Activated T-cell treated with anti-CD3 and anti-CD28 coated beads, Interleukin-2, amount 50 U/mL, for 4 hours (primary cell): ENCODE measurements around the gene RFX1. TPM values are rescaled to one million over a fixed set of nuclear protein-coding genes. Genes with fewer than 3 reads are reported as not detected.
"Not testable (repeated sequence)": the region's sequence is repeated elsewhere in the genome, so short reads cannot be mapped to it uniquely, and the experiment has no call there.

Source experiments
- ATAC-seq, 2 donors: fragments of 200-7000 bp; cut with Tn5 transposase; one replicate each; pipeline ENCODE4 v1.10.0; 2021
- DNase-seq: peaks from one replicate; pipeline ENCODE4 v3.0.0-alpha.2; 2020
- H3K27me3 Mint-ChIP-seq: one replicate; pipeline ENCODE4 v1.8.0; 2021; ENCODE audit warnings: low read depth, mixed read lengths
- H3K36me3 Mint-ChIP-seq: one replicate; pipeline ENCODE4 v1.8.0; 2022; ENCODE audit warnings: mixed read lengths; ENCODE audit not compliant: insufficient read depth
- H3K4me1 Mint-ChIP-seq: one replicate; pipeline ENCODE4 v1.8.0; 2021; ENCODE audit warnings: low read depth, mixed read lengths
- H3K4me3 Mint-ChIP-seq: one replicate; pipeline ENCODE4 v1.8.0; 2021; ENCODE audit warnings: mild to moderate bottlenecking, moderate library complexity, mixed read lengths
- H3K9me3 Mint-ChIP-seq: one replicate; pipeline ENCODE4 v1.8.0; 2021; ENCODE audit warnings: mixed read lengths
- total RNA-seq, 3 donors: library from RNA; stranded (reverse); gene quantifications; one replicate each; pipeline ENCODE4 v1.2.1, GENCODE V29; 2021

The RFX1 gene
- total RNA-seq, 3 donors from 2014 or later = 11.3 to 13.8 (median 12.3) TPM

DNA sequence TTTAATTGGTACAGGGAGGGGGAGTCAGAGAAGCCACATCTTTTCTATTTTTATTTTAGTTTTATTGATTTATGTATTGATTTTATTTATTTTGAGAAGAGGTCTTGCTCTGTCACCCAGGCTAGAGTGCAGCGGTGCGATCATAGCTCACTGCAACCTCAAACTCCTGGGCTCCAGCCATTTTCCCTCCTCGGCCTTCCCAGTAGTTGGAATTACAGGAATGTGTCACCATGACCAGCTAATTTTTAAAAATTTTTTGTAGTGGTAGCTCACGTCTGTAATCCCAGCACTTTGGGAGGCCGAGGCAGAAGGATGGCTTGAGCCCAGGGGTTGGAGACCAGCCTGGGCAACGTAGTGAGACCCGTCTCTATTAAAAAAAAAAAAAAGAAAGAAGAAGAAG, 29.6 kb upstream of the RFX1 start:
- Mint-ChIP-seq H3K4me3 (no peak overlapping the region), H3K4me1 (peaks cover 29% of the 10 kb centered on the region), H3K27me3 (no peaks in the 10 kb centered on the region), H3K36me3 (peaks cover 13% of the 10 kb centered on the region), H3K9me3 (no peaks in the 10 kb centered on the region)
- ATAC-seq (no peak), DNase-seq (no peak)

DNA sequence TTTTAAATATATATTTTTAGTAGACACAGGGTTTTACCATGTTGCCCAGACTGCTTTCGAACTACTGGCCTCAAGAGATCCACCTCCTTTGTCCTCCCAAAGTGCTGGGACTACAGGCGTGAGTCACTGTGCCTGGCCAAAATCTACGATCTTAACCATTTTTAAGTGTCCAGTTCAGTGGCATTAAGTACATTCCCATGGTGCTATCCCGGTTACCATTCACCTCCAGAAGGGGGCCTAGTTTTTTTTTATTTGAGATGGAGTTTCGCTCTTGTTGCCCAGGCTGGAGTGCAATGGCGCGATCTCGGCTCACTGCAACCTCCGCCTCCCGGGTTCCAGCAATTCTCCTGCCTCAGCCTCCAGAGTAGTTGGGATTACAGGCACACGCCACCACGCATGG, 29.0 kb upstream of the RFX1 start:
- not testable (repeated sequence) for ATAC-seq, H3K27me3 Mint-ChIP-seq, DNase-seq, H3K9me3 Mint-ChIP-seq, H3K4me3 Mint-ChIP-seq
- peaks cover 34% of the 10 kb centered on the region for H3K4me1 Mint-ChIP-seq
- H3K36me3 Mint-ChIP-seq = peaks cover 13% of the 10 kb centered on the region

DNA sequence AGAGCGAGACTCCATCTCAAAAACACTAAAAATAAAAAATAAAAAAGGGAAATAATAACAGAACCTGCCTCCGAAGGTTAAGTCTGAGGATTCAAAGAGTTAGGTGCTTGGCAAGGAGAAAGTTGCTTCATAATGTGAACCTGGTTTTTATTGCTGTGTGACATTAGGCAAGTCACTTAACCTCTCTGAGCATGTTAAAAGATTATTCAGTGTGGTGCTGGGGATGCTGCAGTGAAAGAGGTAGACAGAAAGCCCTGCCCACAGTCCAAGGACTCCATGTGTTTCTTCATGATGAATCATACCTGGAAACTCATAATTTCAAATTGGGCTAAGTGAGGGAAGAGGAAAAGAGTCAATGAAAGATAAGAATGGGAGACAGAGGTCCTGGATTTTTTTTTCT, 27.8 kb upstream of the RFX1 start:
- H3K4me3 Mint-ChIP-seq = peak overlapping the region; percentile 22
- H3K4me1 Mint-ChIP-seq = peaks cover 36% of the 10 kb centered on the region
- ATAC-seq (no peak), DNase-seq (no peak)
- no peaks in the 10 kb centered on the region for H3K27me3 Mint-ChIP-seq
- no peaks in the 10 kb centered on the region for H3K9me3 Mint-ChIP-seq
- peaks cover 13% of the 10 kb centered on the region for H3K36me3 Mint-ChIP-seq

DNA sequence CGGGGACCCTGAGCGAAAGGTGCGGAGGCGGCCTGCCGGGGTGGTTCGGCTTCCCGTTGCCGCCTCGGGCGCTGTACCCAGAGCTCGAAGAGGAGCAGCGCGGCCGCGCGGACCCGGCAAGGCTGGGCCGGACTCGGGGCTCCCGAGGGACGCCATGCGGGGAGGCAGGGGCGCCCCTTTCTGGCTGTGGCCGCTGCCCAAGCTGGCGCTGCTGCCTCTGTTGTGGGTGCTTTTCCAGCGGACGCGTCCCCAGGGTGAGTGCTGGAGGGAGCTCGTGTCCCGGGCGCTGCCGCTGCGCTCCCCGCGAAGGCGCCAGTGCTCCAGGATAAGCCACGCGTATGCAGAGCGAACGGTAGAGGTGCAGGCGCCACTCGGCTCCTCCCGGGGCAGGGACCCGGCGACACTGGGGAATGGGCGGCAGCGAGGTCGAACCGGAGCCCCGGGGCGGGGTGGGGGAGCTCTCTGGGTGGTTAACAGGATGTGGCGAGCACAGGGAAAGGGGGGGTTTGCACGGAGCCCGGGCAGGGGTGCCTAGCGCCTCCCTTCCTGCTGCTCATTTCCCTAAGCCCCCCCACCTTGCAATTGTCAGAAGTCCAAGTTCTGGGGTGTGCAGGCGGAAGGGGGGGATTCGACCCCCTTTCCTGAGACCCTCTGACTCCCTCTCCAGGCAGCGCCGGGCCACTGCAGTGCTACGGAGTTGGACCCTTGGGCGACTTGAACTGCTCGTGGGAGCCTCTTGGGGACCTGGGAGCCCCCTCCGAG, 25.8 kb upstream of the RFX1 start, which contains the start of gene IL27RA:
TSS of gene IL27RA (plus strand) at position 44 of the 762 bp plus-strand sequence. CDS start at position 155, 111 bp downstream.
- peaks cover 5% of the 10 kb centered on the region for H3K36me3 Mint-ChIP-seq
- H3K27me3 Mint-ChIP-seq = no peaks in the 10 kb centered on the region
- H3K4me3 Mint-ChIP-seq = peak within 1 kb of the TSS; percentile 93
- peak; percentile 66 for DNase-seq
- H3K9me3 Mint-ChIP-seq = no peaks in the 10 kb centered on the region
- H3K4me1 Mint-ChIP-seq = peaks cover 31% of the 10 kb centered on the region
- peak; percentile 79 to 84 for ATAC-seq

DNA sequence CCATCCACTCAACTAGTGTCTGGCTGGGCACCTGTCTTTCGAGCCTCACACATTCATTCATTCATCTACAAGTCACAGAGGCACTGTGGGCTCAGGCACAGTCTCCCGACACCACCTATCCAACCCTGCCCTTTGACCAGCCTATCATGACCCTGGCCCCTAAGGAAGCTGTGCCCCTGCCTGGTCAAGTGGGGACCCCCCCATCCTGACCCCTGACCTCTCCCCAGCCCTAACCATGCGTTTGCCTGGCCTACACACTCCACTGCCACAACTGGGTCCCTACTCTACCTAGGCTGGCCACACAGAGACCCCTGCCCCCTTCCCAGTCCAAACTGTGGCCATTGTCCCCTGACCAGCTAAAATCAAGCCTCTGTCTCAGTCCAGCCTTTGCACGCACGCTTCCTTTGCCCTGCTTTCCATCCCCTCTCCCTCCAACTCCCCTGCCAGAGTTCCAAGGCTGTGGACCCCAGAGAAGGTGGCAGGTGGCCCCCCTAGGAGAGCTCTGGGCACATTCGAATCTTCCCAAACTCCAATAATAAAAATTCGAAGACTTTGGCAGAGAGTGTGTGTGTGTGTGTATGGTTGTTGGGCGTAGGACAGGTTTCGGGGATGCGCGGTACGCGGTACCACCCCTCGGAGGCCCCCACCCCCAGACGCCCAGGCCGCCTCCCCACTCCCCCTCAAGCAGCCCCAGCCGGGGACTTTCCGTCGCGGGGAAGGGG, 25.0 kb upstream of the RFX1 start:
- ATAC-seq (no peak), DNase-seq (peak; percentile 84)
- H3K4me3 Mint-ChIP-seq = peak overlapping the region; percentile 93
- H3K36me3 Mint-ChIP-seq = peaks cover 4% of the 10 kb centered on the region
- peaks cover 33% of the 10 kb centered on the region for H3K4me1 Mint-ChIP-seq
- H3K9me3 Mint-ChIP-seq = no peaks in the 10 kb centered on the region
- H3K27me3 Mint-ChIP-seq = no peaks in the 10 kb centered on the region

DNA sequence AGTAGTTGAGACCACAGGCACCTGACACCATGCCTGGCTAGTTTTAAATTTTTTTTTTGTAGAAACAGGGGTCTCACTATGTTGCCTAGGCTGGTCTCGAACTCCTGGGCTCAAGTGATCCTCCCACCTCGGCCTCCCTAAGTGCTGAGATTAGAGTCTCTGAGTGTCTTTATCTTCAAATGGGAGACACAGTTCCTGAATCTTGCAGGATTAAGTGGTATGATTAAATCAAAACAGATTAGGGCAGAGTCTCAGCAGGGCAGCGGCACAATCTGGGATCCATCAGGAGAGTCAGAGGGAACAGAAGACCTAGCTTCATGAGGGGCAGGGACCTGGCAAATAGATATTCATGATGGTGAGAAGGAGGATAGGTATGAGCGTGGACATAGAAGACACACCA, 22.8 kb upstream of the RFX1 start:
- ATAC-seq (no peak), DNase-seq (no peak)
- H3K36me3 Mint-ChIP-seq = peaks cover under 1% of the 10 kb centered on the region
- peaks cover 29% of the 10 kb centered on the region for H3K4me1 Mint-ChIP-seq
- H3K4me3 Mint-ChIP-seq = no peak overlapping the region
- no peaks in the 10 kb centered on the region for H3K9me3 Mint-ChIP-seq
- H3K27me3 Mint-ChIP-seq = no peaks in the 10 kb centered on the region

DNA sequence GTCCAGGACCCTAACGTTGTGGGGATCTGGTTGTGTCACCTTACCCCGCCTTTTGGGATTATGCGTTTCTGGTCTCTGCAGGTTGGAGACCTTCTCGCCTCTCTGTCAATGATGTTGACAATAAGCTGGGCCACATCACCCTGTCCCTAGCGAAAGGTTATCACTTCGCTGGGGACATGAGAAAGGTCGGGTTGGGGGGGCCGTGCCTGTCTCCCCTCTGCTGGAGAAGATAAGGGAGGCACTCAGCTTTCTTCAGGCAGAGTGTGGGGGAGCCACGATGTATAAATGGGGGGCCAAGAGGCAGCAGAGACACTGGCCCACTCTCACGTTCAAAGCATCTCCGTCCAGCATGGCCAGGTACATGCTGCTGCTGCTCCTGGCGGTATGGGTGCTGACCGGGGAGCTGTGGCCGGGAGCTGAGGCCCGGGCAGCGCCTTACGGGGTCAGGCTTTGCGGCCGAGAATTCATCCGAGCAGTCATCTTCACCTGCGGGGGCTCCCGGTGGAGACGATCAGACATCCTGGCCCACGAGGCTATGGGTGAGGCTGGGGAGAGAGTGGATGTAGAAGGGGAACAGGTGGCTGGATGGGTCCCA, 21.8 kb upstream of the RFX1 start, which contains the start of gene RLN3:
TSS of gene RLN3 (plus strand) at position 293 of the 595 bp plus-strand sequence. CDS start at position 350, 57 bp downstream.
- no peaks in the 10 kb centered on the region for H3K36me3 Mint-ChIP-seq
- no peaks in the 10 kb centered on the region for H3K27me3 Mint-ChIP-seq
- peaks cover 30% of the 10 kb centered on the region for H3K4me1 Mint-ChIP-seq
- H3K9me3 Mint-ChIP-seq = no peaks in the 10 kb centered on the region
- H3K4me3 Mint-ChIP-seq = no peak within 1 kb of the TSS
- ATAC-seq (no peak), DNase-seq (no peak)

DNA sequence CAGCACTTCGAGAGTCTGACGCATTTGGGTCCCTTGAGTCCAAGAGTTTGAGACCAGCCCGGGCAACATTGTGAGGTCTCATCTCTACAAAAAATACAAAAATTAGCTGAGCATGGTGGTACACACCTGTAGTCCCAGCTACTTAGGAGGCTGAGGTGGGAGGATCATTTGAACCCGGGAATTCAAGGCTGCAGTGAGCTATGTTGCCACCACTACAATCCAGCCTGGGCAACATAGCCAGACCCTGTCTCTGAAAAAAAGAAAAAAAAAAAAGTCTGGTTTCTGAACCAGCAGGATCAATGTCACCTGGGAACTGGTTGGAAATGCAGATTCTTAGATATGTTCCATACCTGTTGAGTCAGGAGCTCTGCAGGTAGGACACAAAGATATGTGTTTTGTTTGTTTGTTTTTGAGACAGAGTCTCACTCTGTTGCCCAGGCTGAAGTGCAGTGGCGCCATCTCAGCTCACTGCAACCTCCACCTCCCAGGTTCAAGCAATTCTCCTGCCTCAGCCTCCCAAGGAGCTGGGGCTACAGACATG, 20.6 kb upstream of the RFX1 start:
- DNase-seq, H3K27me3 Mint-ChIP-seq, ATAC-seq, H3K9me3 Mint-ChIP-seq, H3K4me3 Mint-ChIP-seq, H3K36me3 Mint-ChIP-seq: not testable (repeated sequence)
- H3K4me1 Mint-ChIP-seq = peaks cover 25% of the 10 kb centered on the region

DNA sequence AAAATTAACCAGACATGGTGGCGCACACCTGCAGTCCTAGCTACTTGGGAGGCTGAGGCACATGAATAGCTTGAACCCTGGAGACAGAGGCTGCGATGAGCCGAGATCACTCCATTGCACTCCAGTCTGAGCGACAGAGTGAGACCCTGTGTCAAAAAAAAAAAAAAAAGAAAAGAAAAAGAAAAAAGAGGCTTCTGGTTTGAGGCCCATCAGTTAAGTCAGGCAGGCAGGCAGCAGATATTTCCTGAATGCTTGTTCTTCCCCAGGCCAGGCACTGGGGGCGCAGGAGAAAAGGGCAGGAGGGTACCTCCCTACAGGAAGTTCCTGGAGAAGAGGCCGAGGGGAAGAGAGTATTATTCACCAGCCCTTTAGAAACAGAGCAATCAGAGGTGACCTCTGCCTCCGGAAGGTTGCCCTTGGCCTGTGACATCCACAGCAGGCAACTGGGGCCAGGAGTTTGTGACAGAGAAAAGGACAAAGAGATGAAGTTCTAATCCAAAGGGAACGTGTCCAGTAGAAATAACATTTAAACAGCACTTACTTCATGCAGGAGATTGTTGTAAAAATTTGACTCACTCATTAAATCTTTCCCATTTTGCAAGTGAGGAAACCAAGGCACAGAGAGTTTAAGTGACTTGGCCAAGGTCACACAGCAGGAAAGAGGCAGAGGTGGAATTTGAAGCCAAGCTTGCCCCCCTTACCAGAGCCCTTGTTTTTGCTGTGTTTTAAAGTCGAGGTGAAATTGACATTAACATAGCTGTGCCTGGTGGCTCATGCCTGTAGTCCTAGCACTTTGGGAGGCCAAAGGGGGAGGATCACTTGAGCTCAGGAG, 17.5 kb upstream of the RFX1 start:
- peak; percentile 40 to 65 for ATAC-seq
- Mint-ChIP-seq H3K4me3 (no peak overlapping the region), H3K9me3 (no peaks in the 10 kb centered on the region), H3K27me3 (no peaks in the 10 kb centered on the region), H3K4me1 (peaks cover 12% of the 10 kb centered on the region), H3K36me3 (no peaks in the 10 kb centered on the region)
- DNase-seq = no peak

DNA sequence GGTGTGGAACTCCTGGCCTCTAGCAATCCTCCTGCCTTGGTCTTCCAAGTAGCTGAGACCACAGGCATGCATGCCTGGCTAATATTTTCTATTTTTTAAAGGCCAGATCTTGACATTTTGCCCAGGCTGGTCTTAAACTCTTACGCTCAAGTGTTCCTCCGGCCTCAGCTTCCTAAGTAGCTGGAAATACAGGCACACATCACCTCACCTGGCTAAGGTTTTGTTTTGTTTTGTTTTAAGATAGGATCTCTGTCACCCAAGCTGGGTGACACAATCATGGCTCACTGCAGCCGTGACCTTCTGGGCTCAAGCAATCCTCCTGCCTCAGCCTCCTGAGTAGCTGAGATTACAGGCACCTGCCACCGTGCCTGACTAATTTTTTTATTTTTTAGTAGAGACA, 16.3 kb upstream of the RFX1 start:
- no peak for DNase-seq

DNA sequence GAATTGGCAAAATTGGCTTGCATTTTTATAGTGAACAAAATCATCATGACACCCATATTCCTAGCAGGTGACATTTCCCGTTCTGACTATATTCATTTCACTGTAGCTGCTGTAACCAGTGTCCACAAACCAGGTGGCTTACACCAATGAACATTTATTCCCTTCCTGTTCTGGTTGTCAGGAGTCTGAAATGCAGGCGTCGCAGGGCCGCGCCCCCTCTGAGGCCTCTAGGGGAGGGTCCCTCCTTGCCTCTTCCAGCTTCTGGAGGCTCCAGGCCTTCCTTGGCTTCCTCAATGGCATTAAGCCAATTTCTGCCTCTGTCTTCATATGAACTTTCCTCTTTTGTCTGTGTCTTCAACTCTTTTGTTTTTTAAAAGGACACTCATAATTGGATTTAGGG, 15.4 kb upstream of the RFX1 start:
- Mint-ChIP-seq H3K4me1 (peaks cover 12% of the 10 kb centered on the region), H3K9me3 (no peaks in the 10 kb centered on the region), H3K27me3 (no peaks in the 10 kb centered on the region), H3K4me3 (no peak overlapping the region), H3K36me3 (no peaks in the 10 kb centered on the region)
- ATAC-seq (no peak), DNase-seq (no peak)

More for the DNA sequence above, 16.3 kb upstream of the RFX1 start:
- no peak for ATAC-seq
- H3K9me3 Mint-ChIP-seq = no peaks in the 10 kb centered on the region
- no peaks in the 10 kb centered on the region for H3K27me3 Mint-ChIP-seq
- H3K4me1 Mint-ChIP-seq = peaks cover 13% of the 10 kb centered on the region
- H3K36me3 Mint-ChIP-seq = no peaks in the 10 kb centered on the region
- no peak overlapping the region for H3K4me3 Mint-ChIP-seq

DNA sequence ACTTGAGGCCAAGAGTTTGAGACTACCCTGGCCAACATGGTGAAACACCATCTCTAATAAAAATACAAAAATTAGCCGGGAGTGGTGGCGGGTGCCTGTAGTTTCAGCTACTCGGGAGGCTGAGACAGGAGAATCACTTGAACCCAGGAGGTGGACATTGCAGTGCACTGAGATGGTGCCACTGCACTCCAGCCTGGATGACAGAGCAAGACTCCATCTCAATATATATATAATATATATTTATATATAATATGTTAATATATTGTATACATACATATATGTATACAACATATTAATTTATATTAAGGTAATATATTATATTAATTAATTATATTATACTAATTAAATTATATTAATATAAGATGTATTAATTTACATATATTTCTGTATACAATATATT, 13.6 kb upstream of the RFX1 start:
- H3K36me3 Mint-ChIP-seq, H3K9me3 Mint-ChIP-seq, H3K4me3 Mint-ChIP-seq, DNase-seq, H3K27me3 Mint-ChIP-seq, ATAC-seq: not testable (repeated sequence)
- H3K4me1 Mint-ChIP-seq = peaks cover 12% of the 10 kb centered on the region

DNA sequence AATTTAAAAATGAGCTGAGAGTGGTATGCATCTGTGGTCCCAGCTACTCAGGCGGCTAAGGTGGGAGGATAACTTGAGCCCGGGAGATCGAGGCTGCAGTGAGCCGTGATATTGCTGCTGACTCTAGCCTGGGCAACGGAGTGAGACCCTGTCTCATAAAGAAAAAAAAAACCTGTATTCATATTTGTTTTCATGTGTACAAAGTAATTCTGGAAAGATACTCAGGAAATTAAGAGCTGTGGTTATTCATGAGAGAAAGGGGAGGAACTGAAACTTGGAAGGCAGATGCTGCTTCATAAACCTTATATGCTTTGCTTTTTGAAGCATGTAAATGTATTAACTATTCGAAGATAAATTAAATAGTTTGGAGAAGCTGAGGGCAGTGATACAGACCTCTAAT, 13.0 kb upstream of the RFX1 start:
- H3K27me3 Mint-ChIP-seq = no peaks in the 10 kb centered on the region
- no peaks in the 10 kb centered on the region for H3K36me3 Mint-ChIP-seq
- no peak overlapping the region for H3K4me3 Mint-ChIP-seq
- no peaks in the 10 kb centered on the region for H3K9me3 Mint-ChIP-seq
- DNase-seq = no peak
- no peak for ATAC-seq
- H3K4me1 Mint-ChIP-seq = peaks cover 14% of the 10 kb centered on the region
